Measurements from ENCODE around the gene LYRM1.

GRCh38 chr16:20881503-20881878, 19.1 kb upstream of the LYRM1 start:
- no peak for TF ChIP-seq ZSCAN20 (CRISPR knock-in tag; IDR thresholded peaks at IDR 0.05)
- no peak for TF ChIP-seq RAD21 (conservative IDR thresholded peaks at IDR 0.05 in 1 of 2, IDR thresholded peaks at IDR 0.05 in 1 of 2)
- no peak for TF ChIP-seq CTCF (IDR thresholded peaks at IDR 0.05)
- TF ChIP-seq CHD2 (IDR thresholded peaks at IDR 0.05; ENCODE audit: low read length, partially characterized antibody) = no peak
- TF ChIP-seq POLR2A (IDR thresholded peaks at IDR 0.05; ENCODE audit: low read length) = no peak
- TF ChIP-seq ZC3H11A (IDR thresholded peaks at IDR 0.05) = no peak
- no peak for TF ChIP-seq REST (IDR thresholded peaks at IDR 0.05)
- TF ChIP-seq NR3C1 (IDR thresholded peaks at IDR 0.05) = no peak
- TF ChIP-seq ESRRA (IDR thresholded peaks at IDR 0.05; ENCODE audit: borderline replicate concordance, low read length) = no peak
- no peak for TF ChIP-seq MYC (IDR thresholded peaks at IDR 0.05; ENCODE audit: borderline replicate concordance, low read length)
- TF ChIP-seq JUN (IDR thresholded peaks at IDR 0.05) = no peak
- TF ChIP-seq SMC3 (IDR thresholded peaks at IDR 0.05) = no peak
- TF ChIP-seq KDM5A (IDR thresholded peaks at IDR 0.05) = no peak
